ENCODE results near the gene CDH23. TPM values are rescaled to one million over a fixed set of nuclear protein-coding genes. Genes with fewer than 3 reads are reported as not detected.
A peak's percentile ranks its signal among the peaks of the same experiment; 100 is the strongest.

Gene CDH23
- polyA plus RNA-seq, 1 donor (not counting 4 experiments of a cell fraction or from before 2014, with no cell fraction given), result 0.01 TPM

DNA sequence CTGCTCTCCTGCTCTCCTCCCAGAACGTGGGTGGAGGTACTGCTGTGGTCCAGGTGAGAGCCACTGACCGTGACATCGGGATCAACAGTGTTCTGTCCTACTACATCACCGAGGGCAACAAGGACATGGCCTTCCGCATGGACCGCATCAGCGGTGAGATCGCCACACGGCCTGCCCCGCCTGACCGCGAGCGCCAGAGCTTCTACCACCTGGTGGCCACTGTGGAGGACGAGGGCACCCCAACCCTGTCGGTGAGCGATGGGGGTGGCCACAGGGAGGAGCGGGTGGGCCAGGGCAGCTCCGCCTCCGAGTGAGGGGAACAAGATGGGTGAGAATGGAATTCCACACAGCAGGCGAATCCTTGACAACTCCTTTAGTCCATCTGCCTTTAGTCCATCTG, 345.0 kb downstream of the CDH23 start:
- dilution Hi-C loops (cut with MboI; ENCODE audit: extremely low pct_ligation_motif_present, low sequenced_read_pairs), result no loop called here
- H3K4me2 ChIP-seq (ENCODE audit: control insufficient read depth, extremely low read depth, insufficient read depth, low read depth, low read length), result peak overlapping the region; percentile 48
- H3K27ac ChIP-seq (ENCODE audit: control insufficient read depth, insufficient read depth, low read length), result no peak overlapping the region
- no peak for DNase-seq (ENCODE audit: low read depth, low spot score)
- no peaks in the 10 kb centered on the region for H3K27me3 ChIP-seq (ENCODE audit: control insufficient read depth, extremely low read depth, insufficient read depth, low read length)
- no peaks in the 10 kb centered on the region for H3K79me2 ChIP-seq (ENCODE audit: control insufficient read depth, insufficient read depth, low read length)
- no peak for FAIRE-seq
- H3K4me1 ChIP-seq (ENCODE audit: control insufficient read depth, extremely low read depth, insufficient read depth, low read length), result peaks cover 36% of the 10 kb centered on the region
- H2AFZ ChIP-seq (ENCODE audit: control insufficient read depth, low read length), result no peak overlapping the region
- no peak overlapping the region for H3K4me3 ChIP-seq (ENCODE audit: control insufficient read depth in 2 of 3, extremely low read depth in 1 of 3, insufficient read depth in 2 of 3, low read depth in 1 of 3, low read length in 3 of 3)
- no peak for TF ChIP-seq EZH2 (IDR thresholded peaks at IDR 0.05; ENCODE audit: low read length)
- TF ChIP-seq, protein P1, sequence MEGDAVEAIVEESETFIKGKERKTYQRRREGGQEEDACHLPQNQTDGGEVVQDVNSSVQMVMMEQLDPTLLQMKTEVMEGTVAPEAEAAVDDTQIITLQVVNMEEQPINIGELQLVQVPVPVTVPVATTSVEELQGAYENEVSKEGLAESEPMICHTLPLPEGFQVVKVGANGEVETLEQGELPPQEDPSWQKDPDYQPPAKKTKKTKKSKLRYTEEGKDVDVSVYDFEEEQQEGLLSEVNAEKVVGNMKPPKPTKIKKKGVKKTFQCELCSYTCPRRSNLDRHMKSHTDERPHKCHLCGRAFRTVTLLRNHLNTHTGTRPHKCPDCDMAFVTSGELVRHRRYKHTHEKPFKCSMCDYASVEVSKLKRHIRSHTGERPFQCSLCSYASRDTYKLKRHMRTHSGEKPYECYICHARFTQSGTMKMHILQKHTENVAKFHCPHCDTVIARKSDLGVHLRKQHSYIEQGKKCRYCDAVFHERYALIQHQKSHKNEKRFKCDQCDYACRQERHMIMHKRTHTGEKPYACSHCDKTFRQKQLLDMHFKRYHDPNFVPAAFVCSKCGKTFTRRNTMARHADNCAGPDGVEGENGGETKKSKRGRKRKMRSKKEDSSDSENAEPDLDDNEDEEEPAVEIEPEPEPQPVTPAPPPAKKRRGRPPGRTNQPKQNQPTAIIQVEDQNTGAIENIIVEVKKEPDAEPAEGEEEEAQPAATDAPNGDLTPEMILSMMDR (optimal IDR thresholded peaks at IDR 0.05 in 1 of 3, IDR thresholded peaks at IDR 0.05 in 1 of 3, conservative IDR thresholded peaks at IDR 0.05 in 1 of 3; ENCODE audit: extremely low read depth in 1 of 3, insufficient read depth in 2 of 3, low read length in 3 of 3), result no peak
- no peaks in the 10 kb centered on the region for H3K9me1 ChIP-seq (ENCODE audit: control insufficient read depth, extremely low read depth, insufficient read depth, low read length)
- H3K9me3 ChIP-seq (ENCODE audit: control insufficient read depth, low read depth, low read length), result no peaks in the 10 kb centered on the region
- H4K20me1 ChIP-seq (ENCODE audit: control insufficient read depth, extremely low read depth, insufficient read depth, low read length), result no peaks in the 10 kb centered on the region
- no peak overlapping the region for H3K9ac ChIP-seq (ENCODE audit: control insufficient read depth, extremely low read depth, insufficient read depth, low read length)
- H3K36me3 ChIP-seq (ENCODE audit: control insufficient read depth in 2 of 2, extremely low read depth in 1 of 2, insufficient read depth in 2 of 2, low read length in 2 of 2), result no peaks in the 10 kb centered on the region

DNA sequence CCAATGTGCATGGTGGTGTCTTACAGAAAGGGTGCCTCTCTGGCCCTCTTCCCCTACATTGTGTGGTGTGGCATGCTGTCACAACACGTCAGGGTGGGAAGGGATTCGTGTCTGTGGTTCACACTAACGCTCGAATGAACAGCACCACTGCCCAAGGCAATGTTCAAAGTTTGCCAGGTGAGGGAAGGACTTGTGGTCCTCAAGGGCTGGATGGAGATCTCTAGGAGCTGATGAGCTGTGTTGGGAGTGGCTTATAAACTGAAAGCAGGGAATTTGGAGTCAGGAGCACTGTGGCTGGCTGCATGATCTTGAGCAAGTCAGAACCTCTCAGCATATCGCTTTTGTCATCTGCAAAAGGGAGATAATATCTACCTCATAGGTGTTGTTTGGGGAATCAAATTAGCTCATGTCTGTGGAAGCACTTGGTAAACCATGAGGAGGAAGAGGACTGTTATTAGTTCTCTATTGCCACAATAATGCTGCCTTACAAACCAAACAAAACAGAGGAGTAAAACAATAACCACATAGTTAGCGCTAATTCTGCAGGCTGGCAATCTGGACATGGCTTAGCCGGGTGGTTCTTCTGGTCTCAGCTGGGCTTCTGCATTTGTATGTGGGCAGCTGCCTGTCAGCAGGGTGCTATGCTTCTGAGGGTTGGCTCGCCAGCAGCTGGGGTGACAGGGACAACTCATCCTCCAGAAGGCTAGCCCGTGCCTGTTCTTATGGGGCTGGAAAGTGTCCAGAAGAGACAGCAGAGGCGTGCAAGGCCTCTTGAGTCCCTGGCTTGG, 345.8 kb downstream of the CDH23 start:
- TF ChIP-seq, protein P1 (optimal IDR thresholded peaks at IDR 0.05 in 1 of 3, IDR thresholded peaks at IDR 0.05 in 1 of 3, conservative IDR thresholded peaks at IDR 0.05 in 1 of 3; ENCODE audit: extremely low read depth in 1 of 3, insufficient read depth in 2 of 3, low read length in 3 of 3), result no peak
- TF ChIP-seq EZH2 (IDR thresholded peaks at IDR 0.05; ENCODE audit: low read length), result no peak
- peak; percentile 86 for FAIRE-seq
- Histone ChIP-seq H3K79me2 (ENCODE audit: control insufficient read depth, insufficient read depth, low read length) (no peaks in the 10 kb centered on the region), H3K36me3 (ENCODE audit: control insufficient read depth in 2 of 2, extremely low read depth in 1 of 2, insufficient read depth in 2 of 2, low read length in 2 of 2) (no peaks in the 10 kb centered on the region), H2AFZ (ENCODE audit: control insufficient read depth, low read length) (no peak overlapping the region), H4K20me1 (ENCODE audit: control insufficient read depth, extremely low read depth, insufficient read depth, low read length) (no peaks in the 10 kb centered on the region), H3K4me2 (ENCODE audit: control insufficient read depth, extremely low read depth, insufficient read depth, low read depth, low read length) (peak overlapping the region; percentile 48), H3K27me3 (ENCODE audit: control insufficient read depth, extremely low read depth, insufficient read depth, low read length) (no peaks in the 10 kb centered on the region), H3K9me3 (ENCODE audit: control insufficient read depth, low read depth, low read length) (no peaks in the 10 kb centered on the region), H3K4me1 (ENCODE audit: control insufficient read depth, extremely low read depth, insufficient read depth, low read length) (peaks cover 35% of the 10 kb centered on the region), H3K9me1 (ENCODE audit: control insufficient read depth, extremely low read depth, insufficient read depth, low read length) (no peaks in the 10 kb centered on the region), H3K4me3 (ENCODE audit: control insufficient read depth in 2 of 3, extremely low read depth in 1 of 3, insufficient read depth in 2 of 3, low read depth in 1 of 3, low read length in 3 of 3) (no peak overlapping the region), H3K27ac (ENCODE audit: control insufficient read depth, insufficient read depth, low read length) (peak overlapping the region; percentile 13), H3K9ac (ENCODE audit: control insufficient read depth, extremely low read depth, insufficient read depth, low read length) (no peak overlapping the region)
- no peak for DNase-seq (ENCODE audit: low read depth, low spot score)
- dilution Hi-C loops (cut with MboI; ENCODE audit: extremely low pct_ligation_motif_present, low sequenced_read_pairs), result no loop called here
